ENCODE data around the gene TBL2.
"Not testable (repeated sequence)": the region's sequence is repeated elsewhere in the genome, so short reads cannot be mapped to it uniquely, and the experiment has no call there.

Gene TBL2

DNA sequence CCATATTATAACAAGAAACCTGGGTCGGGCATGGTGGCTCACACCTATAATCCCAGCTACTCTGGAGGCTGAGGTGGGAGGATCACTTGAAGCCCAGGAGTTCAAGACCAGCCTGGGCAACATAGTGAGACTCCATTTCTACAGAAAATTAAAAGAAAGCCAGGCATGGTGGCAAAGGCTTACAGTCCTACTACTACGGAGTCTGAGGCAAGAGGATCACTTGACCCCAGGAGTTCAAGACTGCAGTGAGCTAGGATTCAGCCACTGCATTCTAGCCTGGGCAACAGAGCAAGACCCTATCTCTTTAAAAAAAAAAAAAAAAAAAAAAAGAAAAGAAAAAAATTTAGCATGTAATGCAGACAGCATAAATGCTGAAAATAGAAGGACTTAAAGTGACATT lies 39.9 kb downstream of the TBL2 start:
- H3K4me1 Mint-ChIP-seq (ENCODE audit: low read depth); DNase-seq; H3K4me3 Mint-ChIP-seq; H3K27ac Mint-ChIP-seq; H3K27me3 Mint-ChIP-seq; H3K9me3 Mint-ChIP-seq: not testable (repeated sequence)
- peaks cover 78% of the 10 kb centered on the region for H3K36me3 Mint-ChIP-seq (ENCODE audit: low read depth)

DNA sequence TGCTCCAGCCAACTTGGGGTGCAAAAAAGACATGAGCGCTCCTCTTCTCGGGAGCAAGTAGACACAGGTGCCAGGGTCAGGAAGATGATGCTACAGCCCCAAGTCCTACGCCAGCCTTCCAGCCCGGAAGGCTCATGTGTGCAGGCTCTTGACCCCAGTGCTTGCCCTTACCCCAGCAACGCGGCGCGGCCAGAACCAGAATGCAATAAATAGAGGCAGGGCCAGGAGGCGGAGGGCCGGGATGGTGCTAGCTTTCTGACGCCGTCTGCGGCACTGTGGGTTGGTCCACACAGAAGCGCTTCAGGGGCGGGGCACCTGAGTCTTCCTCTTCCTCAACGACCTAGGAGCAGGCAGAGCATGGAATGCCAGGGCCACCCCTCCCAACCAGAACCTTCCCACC lies 41.3 kb downstream of the TBL2 start:
- H3K4me3 Mint-ChIP-seq: no peak overlapping the region
- H3K27ac Mint-ChIP-seq: peak overlapping the region; percentile 44
- DNase-seq: no peak
- H3K27me3 Mint-ChIP-seq: no peaks in the 10 kb centered on the region
- H3K4me1 Mint-ChIP-seq (ENCODE audit: low read depth): no peaks in the 10 kb centered on the region
- peaks cover 68% of the 10 kb centered on the region for H3K36me3 Mint-ChIP-seq (ENCODE audit: low read depth)
- H3K9me3 Mint-ChIP-seq: no peaks in the 10 kb centered on the region

DNA sequence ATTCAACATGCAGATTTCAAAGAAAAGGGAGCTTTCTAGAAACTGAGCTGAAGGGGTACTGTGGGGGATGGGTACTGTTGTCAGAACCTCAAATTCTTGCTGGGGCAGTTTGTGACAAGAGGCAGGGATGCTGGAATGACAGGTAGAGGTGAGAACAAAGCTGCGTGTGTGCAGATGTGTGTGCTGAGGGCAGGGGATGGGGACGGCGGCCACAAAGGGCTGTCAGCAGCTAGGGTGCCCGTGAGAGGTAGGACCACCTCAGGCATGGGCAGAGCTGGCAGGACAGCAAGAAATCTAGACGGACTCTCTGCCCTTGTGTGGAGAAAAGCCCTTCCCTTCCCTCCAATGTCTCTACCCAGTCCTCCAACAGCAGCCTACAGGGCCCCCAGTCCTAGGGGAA lies 41.9 kb downstream of the TBL2 start:
- Mint-ChIP-seq H3K27me3 (no peaks in the 10 kb centered on the region), H3K27ac (peak overlapping the region; percentile 44), H3K36me3 (ENCODE audit: low read depth) (peaks cover 63% of the 10 kb centered on the region), H3K4me1 (ENCODE audit: low read depth) (no peaks in the 10 kb centered on the region), H3K9me3 (no peaks in the 10 kb centered on the region), H3K4me3 (no peak overlapping the region)
- no peak for DNase-seq

DNA sequence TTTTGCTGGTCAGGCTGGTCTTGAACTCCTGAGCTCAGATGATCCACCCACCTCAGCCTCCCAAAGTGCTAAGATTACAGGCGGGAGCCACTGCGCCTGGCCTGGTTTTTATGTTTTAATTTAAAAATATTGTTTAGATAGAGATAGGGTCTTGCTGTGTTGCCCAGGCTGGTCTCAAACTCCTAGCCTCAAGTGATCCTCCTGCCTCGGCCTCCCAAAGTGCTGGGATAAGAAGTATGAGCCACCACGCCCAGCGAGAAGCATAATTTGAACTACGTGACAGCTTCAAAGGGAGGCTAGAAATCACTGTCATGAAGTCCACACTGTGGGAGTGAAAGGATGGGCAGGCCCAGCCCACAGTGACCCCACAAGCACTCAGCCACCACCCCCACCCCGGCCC lies 42.5 kb downstream of the TBL2 start:
- H3K9me3 Mint-ChIP-seq; H3K27me3 Mint-ChIP-seq; H3K4me1 Mint-ChIP-seq (ENCODE audit: low read depth); H3K4me3 Mint-ChIP-seq; DNase-seq; H3K27ac Mint-ChIP-seq: not testable (repeated sequence)
- peaks cover 58% of the 10 kb centered on the region for H3K36me3 Mint-ChIP-seq (ENCODE audit: low read depth)

DNA sequence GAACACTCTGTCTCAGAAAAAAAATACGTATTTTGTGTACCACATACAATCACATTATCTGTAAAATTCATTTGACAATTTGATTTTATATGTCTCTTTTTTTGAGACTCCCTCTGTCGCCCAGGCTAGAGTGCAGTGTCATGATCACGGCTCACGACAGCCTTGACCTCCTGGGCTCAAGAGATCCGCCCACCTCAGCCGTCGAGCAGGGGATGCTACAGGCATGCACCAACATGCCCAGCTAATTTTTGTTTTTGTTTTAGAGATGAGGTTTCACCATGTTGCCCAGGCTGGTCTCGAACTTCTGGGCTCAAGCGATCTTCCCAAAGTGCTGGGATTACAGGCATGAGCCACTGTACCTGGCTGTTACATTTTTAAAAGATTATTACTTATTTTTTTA lies 44.6 kb downstream of the TBL2 start:
- Mint-ChIP-seq H3K36me3 (ENCODE audit: low read depth) (peaks cover 45% of the 10 kb centered on the region), H3K27me3 (no peaks in the 10 kb centered on the region), H3K4me1 (ENCODE audit: low read depth) (no peaks in the 10 kb centered on the region), H3K27ac (no peak overlapping the region), H3K9me3 (no peaks in the 10 kb centered on the region), H3K4me3 (no peak overlapping the region)
- no peak for DNase-seq

DNA sequence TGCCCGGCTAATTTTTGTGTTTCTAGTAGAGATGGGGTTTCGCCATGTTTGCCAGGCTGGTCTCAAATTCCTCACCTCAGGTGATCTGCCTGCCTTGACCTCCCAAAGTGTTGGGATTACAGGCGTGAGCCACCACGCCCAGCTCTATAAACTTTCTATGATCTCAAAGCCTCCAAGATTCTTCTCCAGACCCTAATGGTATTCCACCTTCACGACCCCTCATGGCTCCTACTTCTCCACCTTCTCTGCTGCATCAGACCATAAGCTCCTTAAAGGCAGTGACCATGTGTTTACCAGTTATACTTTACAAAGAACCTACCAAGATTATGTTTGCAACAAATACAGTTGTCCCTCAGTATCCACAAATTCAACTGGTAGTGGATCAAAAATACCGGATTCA lies 46.2 kb downstream of the TBL2 start:
- Mint-ChIP-seq H3K4me3 (no peak overlapping the region), H3K36me3 (ENCODE audit: low read depth) (peaks cover 31% of the 10 kb centered on the region)
- DNase-seq: no peak

DNA sequence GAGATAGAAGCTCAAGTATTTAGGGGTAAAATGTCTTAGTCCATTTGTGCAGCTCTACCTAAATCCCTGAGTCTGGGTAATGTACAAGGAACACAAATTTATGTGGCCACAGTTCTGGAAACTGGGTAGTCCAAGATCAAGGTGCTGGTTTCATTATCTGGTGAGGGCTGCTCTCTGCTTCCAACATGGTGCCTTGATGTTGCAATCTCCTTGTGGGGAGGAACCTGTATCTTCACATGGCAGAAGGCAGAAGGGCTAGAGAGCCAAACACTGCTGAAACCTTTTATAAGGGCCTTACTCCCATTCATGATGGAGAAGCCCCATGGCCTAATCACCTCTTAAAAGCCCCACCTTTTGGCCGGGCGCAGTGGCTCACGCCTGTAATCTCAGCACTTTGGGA lies 47.6 kb downstream of the TBL2 start:
- Mint-ChIP-seq H3K4me1 (ENCODE audit: low read depth) (peaks cover 13% of the 10 kb centered on the region), H3K27me3 (no peaks in the 10 kb centered on the region), H3K27ac (no peak overlapping the region), H3K9me3 (no peaks in the 10 kb centered on the region), H3K4me3 (no peak overlapping the region), H3K36me3 (ENCODE audit: low read depth) (peaks cover 17% of the 10 kb centered on the region)
- no peak for DNase-seq

More for the DNA sequence above, 46.2 kb downstream of the TBL2 start:
- peaks cover 7% of the 10 kb centered on the region for H3K4me1 Mint-ChIP-seq (ENCODE audit: low read depth)
- H3K27ac Mint-ChIP-seq: no peak overlapping the region
- H3K9me3 Mint-ChIP-seq: no peaks in the 10 kb centered on the region
- no peaks in the 10 kb centered on the region for H3K27me3 Mint-ChIP-seq

DNA sequence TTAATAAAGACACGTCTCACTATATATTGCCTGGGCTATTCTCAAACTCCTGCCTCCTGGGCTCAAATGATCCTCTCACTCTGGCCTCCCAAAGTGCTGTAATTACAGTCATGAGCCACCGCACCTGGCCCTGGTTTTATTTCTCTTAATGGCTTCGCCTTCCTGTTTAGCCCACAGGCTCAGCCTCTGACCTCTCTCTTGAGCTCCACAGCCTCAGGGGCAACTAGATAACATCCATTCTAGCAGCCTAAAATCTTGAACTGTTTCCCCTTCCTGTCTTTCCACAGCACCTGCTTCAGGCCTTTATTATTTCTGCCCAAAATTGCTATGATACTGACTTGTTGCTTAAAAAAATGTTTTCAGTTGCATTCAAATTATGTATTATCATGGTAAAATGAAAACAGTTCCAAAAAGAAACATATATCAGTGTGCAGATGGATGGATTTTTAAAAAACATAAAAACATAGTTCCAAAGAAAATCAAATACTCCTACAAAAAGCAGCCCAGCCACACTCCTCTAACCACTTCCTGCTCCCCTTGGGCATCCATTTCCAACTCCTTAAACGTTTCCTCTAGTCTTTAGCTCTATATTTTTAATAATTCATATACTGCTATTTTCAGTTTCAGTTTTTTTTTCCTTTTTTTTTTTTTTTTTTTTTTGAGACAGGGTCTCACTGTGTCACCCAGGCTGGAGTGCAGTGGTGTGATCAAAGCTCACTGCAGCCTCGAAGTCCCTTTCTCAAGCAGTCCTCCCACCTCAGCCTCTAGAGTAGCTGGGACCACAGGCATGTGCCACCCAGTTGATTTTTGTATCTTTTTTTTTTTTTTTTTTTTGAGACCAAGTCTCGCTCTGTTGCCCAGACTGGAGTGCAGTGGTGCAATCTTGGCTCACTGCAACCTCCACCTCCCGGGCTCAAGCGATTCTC lies 51.2 kb downstream of the TBL2 start:
- DNase-seq: no peak
- Mint-ChIP-seq H3K36me3 (ENCODE audit: low read depth) (peaks cover 12% of the 10 kb centered on the region), H3K4me1 (ENCODE audit: low read depth) (peaks cover 33% of the 10 kb centered on the region), H3K4me3 (peak overlapping the region; percentile 40), H3K9me3 (no peaks in the 10 kb centered on the region), H3K27ac (peak overlapping the region; percentile 88), H3K27me3 (no peaks in the 10 kb centered on the region)

DNA sequence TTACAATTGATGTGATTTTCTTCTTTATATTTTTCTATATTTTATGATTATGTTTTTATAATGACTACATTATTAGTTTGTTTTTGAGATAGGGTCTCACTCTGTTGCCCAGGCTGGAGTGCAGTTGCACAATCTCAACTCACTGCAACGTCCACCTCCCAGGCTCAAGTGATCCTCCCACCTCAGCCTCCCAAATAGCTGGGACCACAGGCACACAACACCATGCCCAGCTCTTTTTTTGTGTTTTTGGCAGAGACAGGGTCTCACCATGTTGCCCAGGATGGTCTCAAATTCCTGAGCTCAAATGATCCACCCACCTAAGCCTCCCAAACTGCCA lies 52.3 kb downstream of the TBL2 start:
- not testable (repeated sequence) for H3K27me3 Mint-ChIP-seq, H3K4me3 Mint-ChIP-seq, DNase-seq, H3K9me3 Mint-ChIP-seq
- peaks cover 14% of the 10 kb centered on the region for H3K36me3 Mint-ChIP-seq (ENCODE audit: low read depth)
- peaks cover 33% of the 10 kb centered on the region for H3K4me1 Mint-ChIP-seq (ENCODE audit: low read depth)
- H3K27ac Mint-ChIP-seq: peak overlapping the region; percentile 91

DNA sequence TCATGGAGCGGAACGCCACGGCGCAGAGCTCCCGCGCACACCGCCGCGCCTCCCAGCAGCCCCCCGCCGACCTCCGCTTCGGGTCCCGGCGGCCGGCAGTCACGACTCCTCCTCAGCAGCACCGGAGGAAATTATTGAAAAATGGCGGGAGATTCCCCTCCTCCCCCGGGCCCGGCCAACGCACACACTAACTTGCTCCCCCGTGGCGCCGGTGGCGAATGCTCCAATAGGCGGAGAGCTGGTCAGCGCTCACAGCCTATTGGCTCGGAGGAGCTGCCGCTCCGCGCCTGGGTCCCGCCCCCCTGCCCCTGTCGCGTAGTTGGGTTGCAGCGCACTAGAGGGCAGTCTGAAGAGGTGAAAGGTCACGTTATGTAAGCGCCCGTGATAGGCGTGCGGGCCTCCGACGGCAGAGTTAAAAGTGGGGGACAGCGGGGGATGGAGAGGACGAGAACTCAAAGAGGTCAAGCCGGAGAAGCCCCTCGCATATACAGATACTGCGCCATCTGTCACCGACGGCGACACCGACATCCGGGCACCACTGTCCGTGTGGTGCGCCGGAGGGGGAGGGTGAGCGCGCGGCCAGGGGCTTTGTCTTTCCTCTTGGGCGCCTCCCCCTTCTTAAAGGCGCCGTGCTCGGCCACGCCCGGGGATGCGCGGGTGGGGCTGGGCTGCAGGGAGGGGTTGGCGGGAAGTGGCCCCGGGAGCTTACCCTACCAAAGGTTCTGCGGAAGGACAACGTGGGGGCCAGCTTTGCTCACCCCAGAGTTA lies 56.1 kb downstream of the TBL2 start, which contains the start of gene BAZ1B:
Gene BAZ1B, minus strand, starts transcription at position 189 of the 768 bp plus-strand sequence. CDS start 360 bp downstream, outside the sequence.
- peaks cover 55% of the 10 kb centered on the region for H3K4me1 Mint-ChIP-seq (ENCODE audit: low read depth)
- peak; percentile 97 for DNase-seq
- peak within 1 kb of the TSS; percentile 98 for H3K27ac Mint-ChIP-seq
- no peaks in the 10 kb centered on the region for H3K9me3 Mint-ChIP-seq
- peak within 1 kb of the TSS; percentile 98 for H3K4me3 Mint-ChIP-seq
- H3K36me3 Mint-ChIP-seq (ENCODE audit: low read depth): peaks cover 45% of the 10 kb centered on the region
- no peaks in the 10 kb centered on the region for H3K27me3 Mint-ChIP-seq

DNA sequence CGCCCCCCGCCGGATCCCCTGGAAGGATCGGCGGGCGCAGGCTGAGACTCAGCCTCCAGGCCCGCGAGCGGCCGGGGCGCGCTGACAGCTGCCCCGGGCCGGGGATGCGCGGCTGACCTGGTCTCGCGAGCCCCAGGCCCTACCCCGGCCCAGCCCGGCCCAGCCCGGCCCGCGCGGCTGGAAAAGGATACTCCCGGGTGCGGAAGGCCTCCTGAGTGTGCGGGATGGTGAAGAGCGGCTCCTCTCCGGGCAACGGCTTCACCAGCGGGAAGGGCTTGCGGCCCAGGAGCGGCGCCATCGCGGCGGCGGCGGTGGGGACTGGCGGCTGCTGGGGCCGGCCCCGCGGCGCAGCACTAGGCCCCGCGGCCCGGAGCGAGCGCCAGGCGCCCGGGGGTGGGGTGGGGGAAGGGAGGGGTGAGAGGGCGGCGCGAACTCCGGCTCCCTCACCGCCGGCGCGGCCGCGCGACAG lies 56.7 kb downstream of the TBL2 start:
- DNase-seq: no peak
- H3K4me1 Mint-ChIP-seq (ENCODE audit: low read depth): peaks cover 53% of the 10 kb centered on the region
- no peaks in the 10 kb centered on the region for H3K9me3 Mint-ChIP-seq
- peak overlapping the region; percentile 98 for H3K27ac Mint-ChIP-seq
- H3K4me3 Mint-ChIP-seq: peak overlapping the region; percentile 91
- no peaks in the 10 kb centered on the region for H3K27me3 Mint-ChIP-seq
- peaks cover 52% of the 10 kb centered on the region for H3K36me3 Mint-ChIP-seq (ENCODE audit: low read depth)

DNA sequence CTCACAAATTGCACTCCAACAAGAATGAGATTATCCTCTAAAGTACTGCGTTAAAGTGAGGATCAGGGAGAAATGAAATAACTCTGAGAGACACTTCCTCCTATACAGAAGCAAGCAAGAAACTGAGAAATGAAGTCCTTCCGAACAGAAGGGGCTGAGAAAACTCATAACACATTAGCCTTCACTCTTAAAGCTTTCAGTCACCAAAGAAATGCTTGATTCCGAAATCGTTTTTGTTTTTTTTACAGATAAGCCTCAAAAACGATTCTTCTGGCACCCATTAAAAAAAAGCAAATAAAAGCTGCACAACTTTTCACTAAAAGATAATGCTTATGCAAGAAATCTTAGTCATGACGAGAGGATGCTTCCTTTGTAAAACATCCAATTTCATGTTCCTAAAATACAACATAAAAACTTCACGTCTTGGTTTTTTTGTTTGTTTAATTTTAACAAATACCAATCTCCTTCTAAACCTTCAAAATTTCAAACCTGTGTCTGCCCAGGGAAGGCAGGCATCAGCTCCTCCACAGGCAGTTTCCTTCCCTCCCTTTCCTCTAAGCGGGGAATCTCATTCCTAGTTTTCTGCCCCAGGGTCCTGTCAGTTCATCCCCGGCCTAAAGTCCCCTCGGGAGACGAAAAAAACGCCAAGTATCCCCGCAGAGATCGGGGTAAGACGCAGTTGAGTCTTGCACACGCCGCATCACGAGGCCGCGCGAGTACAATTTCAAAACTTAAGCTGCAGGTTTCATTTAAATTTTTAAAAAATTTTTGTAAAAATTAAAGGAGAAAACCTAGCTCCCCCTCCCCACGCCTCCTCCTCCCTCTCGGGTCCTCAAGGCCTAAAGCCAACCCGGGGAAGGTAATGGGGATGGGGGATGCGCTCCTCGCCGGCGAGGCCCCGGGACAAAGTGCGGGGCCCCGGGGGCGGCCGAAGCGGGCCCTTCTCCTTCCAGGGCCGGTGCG lies 57.4 kb downstream of the TBL2 start:
- peaks cover 56% of the 10 kb centered on the region for H3K36me3 Mint-ChIP-seq (ENCODE audit: low read depth)
- peak overlapping the region; percentile 96 for H3K27ac Mint-ChIP-seq
- DNase-seq: no peak
- no peaks in the 10 kb centered on the region for H3K9me3 Mint-ChIP-seq
- no peaks in the 10 kb centered on the region for H3K27me3 Mint-ChIP-seq
- peaks cover 53% of the 10 kb centered on the region for H3K4me1 Mint-ChIP-seq (ENCODE audit: low read depth)
- H3K4me3 Mint-ChIP-seq: peak overlapping the region; percentile 98

DNA sequence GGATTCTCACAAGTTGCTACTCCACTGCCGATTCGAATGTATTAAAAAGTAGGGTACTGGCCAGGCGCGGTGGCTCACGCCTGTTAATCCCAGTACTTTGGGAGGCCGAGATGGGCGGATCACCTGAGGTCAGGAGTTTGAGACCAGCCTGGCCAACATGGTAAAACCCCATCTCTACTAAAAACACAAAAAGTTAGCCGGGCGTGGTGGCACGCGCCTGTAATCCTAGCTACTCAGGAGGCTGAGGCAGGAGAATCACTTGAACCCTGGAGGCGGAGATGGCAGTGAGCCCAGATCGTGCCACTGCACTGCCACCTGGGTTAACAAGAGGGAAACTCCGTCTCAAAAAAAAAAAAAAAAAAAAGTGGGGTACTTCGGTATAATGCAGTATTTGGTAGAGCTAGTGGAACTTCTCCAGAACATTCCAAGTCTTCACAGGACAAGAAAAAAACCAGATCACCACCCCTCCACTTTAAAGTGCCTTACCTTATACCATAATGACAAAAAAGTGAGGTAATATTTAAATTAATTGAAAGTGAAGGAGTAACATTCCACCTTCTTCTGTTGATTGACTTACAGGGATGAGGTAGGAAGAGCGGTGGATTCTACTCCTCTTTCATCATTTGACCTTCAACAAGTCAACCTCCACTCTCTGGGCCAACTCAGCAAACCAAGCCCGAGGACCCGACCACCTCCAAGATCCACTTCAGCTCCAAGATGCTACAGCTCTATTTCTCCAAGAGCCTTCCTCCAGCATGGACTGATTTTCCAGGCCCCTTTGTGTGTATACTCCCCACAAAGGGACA lies 58.3 kb downstream of the TBL2 start:
- H3K27ac Mint-ChIP-seq: peak overlapping the region; percentile 96
- H3K4me1 Mint-ChIP-seq (ENCODE audit: low read depth): peaks cover 49% of the 10 kb centered on the region
- H3K4me3 Mint-ChIP-seq: peak overlapping the region; percentile 98
- no peaks in the 10 kb centered on the region for H3K27me3 Mint-ChIP-seq
- H3K9me3 Mint-ChIP-seq: no peaks in the 10 kb centered on the region
- peaks cover 64% of the 10 kb centered on the region for H3K36me3 Mint-ChIP-seq (ENCODE audit: low read depth)
- no peak for DNase-seq

All from activated T-cell treated with anti-CD3 and anti-CD28 coated beads, Interleukin-2, amount 50 U/mL, for 24 hours (primary cell).